Kidney capillary endothelial cell (primary cell): Measurements from ENCODE around the gene MTTP.

Source experiments
- DNase-seq: peaks from one replicate; pipeline ENCODE4 v3.0.0-alpha.2; 2018; ENCODE audit warnings: low spot score

MTTP gene

DNA sequence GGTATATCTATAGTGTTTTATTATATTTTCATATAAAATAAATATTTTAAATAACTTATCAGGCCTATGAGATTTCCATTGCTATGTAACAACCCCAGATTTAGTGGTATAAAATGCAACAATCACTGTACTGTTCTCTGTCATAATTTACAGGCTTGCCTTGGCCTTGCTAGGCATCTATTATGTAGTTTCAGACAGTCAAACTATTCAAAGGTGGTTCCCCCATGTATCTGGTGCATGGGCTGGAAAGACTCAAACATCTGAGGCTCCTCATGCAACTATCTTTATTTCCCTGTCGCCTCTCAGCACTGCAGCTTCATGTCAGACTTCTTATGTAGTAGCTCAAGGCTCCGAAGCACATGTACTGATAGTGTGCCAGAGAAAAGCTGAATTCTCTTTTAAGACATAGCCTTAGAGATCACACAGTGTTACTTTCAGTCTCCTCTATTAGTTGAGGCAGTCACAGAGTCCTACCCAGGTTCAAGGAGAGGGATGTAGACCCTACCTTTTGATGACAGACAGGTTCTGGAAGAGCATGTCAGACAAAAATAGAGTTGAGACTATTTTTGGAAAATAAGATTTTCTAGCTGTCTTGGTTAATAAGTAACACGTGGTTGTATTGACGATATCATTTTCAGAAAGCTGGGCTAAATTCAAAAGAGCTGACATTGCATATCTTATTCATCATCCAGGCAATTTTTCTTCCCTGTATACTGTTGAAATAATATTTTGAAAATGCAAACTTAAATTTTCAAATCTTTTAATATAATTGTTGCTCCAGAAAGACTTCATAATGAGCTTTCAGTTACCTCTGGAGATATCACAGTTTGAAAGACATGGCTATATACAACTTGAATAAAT lies 19.4 kb downstream of the MTTP start:
- DNase-seq, result no peak

DNA sequence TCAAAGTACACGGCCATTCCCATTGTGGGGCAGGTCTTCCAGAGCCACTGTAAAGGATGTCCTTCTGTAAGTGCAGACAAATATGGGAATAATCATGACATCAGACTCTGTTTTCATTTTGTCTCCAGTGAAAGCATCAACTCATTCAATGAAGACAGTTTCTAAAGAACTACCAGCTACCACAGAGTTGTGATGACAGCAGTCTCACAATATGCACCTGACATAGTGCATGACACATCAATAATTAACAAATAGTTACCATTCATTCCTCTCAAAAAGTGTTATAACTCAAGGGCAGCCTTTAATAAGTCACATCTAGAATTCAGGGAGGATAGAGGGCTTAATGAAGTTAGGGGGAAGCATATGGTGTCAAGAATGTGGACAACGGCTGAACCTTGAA lies 20.2 kb downstream of the MTTP start:
- no peak for DNase-seq

DNA sequence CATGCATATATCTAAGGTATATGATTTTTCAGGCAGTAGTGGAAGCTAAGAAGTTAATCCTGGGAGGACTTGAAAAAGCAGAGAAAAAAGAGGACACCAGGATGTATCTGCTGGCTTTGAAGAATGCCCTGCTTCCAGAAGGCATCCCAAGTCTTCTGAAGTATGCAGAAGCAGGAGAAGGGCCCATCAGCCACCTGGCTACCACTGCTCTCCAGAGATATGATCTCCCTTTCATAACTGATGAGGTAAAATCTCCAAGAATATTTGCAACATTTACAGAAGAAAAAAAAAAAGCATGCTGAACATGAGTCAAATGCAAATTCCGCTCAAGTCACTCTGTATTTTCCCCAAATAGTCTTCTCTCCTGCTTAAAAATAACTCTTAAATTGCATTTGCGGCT lies 32.1 kb downstream of the MTTP start:
- no peak for DNase-seq

DNA sequence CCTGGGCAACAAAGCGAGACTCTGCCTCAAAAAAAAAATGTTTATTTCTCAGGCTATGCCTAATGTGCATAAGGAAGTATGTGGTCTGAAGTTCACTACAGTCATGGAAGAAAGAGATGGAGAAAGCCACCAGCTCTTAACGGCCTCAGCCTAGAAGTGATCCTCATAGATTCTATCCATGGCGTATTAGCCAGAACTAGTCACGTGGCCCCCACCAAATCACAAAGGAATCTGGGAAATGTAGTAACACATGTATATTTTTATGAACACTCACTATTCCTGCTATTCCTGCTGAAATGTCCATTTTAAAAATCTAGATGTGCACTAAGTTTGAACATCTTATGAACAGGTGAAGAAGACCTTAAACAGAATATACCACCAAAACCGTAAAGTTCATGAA lies 33.8 kb downstream of the MTTP start:
- no peak for DNase-seq

DNA sequence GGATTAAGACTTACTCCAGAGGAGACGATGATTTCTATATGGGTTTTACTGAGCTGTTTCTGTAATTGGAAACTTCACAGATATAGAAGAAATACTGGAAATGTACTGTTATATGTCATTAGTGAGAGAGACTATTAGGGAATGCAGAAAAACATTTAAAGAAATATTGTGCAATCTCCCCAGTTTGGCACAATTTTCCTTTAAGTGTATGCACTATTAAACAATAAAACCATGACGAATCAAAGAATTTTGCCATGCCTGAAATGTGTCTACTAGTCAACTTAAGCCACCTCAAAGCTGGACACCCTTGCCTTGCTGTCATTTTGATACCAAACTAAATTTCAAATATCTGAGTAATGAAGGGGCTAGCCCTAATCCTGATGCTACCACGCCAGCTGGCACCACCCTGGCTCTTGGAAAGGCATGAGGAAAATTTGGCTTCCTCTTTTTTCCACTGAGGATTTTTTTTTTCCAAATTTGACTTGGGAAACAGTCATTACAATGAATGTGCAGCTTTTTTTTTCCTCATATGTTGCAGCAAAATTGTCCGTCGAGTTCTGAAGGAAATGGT lies 36.1 kb downstream of the MTTP start:
- no peak for DNase-seq

DNA sequence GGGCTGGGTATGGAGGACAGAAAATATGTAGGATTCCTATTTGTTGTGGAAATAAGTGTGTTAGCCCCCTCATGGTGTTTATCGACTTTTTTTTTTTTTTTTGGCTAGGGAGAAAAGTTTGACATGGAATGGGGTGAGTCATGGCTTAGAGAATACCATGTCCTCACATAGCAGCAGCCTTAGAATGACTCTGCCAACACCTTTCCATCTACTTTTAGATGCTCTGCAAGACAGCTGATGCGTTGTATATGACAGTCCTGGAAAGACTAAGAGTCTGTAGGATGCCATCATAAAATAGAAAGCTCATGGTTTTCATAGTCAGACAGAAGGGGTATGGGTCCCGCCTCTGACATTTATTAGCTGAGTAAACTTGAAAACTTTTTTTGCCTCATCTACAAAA lies 37.7 kb downstream of the MTTP start:
- no peak for DNase-seq

DNA sequence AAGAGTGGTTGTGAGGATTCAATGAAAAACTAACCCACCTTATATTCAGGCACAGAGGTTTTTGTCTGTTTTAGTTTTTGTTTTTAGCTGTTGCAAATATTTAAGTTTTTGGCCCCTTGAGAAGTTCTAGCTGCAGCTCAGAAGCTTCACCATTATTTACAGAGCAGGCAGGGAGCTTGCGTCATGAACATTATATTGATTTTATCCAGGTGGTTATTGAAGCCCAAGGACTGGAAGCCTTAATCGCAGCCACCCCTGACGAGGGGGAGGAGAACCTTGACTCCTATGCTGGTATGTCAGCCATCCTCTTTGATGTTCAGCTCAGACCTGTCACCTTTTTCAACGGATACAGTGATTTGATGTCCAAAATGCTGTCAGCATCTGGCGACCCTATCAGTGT lies 38.1 kb downstream of the MTTP start:
- no peak for DNase-seq

DNA sequence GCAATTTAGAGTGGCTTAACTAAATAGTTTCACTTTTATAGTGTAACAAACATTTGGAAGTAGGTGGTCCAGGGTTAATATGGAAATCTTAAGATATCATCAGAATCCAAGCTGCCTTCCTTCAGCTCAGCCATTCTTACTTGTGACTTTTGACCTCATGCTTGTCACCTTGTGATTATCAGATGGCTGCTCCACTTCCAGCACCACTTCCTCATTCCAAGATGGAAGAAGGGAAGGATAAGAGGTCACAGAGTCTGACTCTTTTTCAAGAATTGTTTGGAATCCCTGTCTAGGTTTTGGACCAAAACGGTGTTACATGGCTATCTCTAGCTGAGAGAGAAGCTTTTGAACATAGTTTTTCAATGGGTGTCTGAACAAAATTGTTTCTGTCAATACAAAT lies 39.9 kb downstream of the MTTP start:
- DNase-seq, result no peak

DNA sequence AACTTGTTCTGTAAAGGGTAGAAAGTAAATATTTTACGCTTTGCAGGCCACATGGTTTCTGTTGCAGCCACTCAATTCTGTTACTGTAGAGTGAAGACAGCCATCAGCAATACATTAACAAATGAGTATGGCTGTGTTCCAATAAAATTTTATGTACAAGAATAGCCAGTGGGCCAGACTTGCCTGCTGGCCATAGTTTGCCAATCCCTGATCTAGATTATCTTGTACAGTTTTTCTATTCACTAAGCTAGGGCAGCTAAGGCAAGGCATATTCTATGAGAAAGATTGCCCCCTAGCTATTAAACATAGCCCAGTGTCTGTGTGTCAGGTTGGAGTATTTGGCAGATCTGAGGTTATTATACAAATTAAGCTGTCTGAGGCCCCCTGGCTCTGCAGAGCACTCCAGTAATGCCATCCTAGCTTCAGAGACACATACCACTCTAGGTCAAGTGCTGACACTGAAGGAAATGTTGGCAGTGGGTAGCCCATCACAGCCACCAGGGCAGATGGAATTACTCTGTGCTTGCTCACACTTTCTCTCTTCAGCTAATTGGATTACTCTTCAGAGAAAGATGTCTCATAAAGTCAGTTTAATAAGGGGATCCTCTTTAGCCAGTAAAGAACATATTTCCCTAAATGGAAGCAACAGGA lies 40.7 kb downstream of the MTTP start:
- no peak for DNase-seq

DNA sequence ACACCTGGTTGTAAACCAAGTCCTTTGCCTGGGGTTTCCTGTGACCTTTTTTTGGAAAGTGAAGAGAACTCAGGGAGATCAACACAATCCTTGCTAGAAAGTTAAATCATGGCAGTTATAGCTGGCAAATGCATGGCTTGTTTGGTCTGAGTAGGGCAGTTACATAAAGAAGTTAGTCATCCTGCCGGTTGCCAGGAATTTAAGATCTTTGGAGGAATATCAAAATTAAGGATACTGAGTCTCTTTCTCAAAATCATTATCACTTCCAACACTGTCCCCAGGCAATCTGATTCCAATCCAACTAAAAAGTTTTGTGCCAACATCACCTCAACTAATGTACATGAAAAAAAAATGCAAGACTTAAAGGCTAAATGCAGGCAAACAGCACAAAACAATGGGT lies 42.8 kb downstream of the MTTP start:
- no peak for DNase-seq

DNA sequence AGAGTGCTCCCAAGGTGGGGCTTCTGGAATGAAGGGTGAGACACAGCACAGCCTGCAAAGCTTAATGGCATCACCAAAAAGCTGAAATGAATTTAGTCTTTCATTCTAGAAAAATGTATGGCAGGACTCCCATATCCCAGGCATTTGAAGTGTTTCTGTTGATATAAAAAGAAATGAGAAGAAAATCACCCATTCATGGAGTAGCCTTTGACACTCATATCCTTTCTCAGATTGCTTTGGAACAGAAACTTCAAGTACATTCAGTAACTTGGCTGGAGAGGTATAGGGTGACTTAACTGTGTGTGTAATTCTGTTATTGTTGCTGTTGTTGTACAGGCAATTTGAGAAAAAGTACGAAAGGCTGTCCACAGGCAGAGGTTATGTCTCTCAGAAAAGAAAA lies 47.7 kb downstream of the MTTP start:
- no peak for DNase-seq

DNA sequence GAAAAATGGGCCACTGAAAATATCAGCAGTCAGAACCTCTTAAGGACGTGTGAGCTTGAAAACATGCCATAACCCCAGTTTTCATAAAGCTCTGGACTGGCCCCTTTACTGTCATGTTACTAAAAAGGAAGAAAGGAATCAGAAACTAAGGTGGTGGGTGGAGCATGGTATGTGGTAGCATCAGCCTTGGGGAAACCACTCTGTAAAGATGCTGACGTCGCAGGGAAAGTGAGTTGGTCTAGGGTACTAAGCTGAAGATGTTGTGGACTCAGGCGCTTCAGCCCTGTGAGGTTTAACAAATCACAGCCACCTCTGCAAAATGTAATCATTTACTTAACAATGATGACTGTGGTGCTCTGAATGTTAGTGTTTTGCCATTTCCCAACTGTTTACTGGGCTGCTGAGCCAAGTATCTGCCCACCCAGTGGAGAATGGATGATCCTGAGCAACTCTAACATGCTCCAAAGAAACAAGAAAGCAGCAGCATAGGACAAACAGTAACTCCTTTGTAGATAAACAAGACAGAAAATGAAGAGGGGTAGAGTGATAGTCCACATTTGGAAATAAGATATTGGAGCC lies 49.6 kb downstream of the MTTP start:
- no peak for DNase-seq

DNA sequence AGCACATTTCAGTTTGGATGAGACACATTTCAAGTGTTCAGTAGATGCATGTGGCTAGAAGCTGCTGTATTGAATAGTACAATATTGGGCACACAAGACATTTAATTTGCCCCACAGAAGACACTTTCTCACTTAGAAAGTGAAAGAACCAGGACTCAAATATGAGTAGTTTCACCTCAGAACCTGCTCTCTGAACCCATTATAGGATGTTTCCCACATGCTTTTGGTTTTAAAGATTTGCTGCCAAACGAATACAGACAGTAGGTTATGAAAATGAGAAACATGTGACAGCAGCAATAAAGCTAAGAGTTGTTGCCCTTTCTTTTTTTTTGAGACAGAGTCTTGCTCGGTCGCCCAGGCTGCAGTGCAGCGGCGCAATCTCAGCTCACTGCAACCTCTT lies 50.7 kb downstream of the MTTP start:
- DNase-seq, result no peak

DNA sequence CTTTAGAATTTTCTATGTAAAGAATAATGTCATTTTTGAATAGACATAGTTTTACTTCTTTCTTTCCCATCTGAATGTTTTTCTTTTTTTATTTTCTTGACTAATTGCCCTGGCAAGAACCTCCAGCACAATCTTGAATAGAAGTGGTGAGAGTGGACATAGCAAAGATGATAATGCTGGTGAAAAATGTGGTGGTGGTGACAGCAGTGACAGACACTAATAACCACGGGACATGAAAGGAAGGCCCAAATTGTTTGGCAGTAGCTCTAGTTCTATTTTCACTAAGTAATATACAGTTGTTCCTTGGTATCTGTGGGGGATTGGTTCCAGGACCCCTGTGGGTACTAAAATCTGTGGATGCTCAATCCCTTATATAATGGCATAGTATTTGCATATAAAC lies 53.4 kb downstream of the MTTP start:
- DNase-seq, result no peak

DNA sequence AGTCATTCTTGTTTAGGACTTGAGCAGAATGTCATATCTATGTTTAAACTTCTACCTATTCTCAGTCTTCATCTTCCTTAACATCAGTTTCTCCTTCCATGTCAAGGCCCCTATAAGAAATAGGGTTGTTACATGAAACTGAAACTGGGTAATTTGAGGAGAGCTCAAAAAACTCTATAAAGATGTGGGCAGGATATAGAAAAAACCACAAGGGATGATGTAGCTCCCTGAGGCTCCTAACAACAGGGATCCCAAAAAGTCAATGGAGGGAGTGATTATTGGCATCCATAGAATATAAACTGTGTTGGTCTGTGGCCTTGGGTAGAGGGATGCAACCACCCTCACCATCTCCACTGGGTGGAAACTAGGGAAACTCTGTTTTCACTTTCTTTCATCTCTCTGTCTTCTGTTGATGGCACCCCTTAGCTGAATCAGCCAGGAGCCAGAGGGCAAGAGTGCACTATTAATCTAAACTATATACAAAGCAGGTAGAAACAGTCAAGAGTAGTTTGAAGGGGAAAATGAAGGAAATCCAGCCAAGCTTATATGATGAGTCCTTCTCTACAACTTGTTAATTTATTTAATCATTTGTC lies 55.4 kb downstream of the MTTP start:
- no peak for DNase-seq

DNA sequence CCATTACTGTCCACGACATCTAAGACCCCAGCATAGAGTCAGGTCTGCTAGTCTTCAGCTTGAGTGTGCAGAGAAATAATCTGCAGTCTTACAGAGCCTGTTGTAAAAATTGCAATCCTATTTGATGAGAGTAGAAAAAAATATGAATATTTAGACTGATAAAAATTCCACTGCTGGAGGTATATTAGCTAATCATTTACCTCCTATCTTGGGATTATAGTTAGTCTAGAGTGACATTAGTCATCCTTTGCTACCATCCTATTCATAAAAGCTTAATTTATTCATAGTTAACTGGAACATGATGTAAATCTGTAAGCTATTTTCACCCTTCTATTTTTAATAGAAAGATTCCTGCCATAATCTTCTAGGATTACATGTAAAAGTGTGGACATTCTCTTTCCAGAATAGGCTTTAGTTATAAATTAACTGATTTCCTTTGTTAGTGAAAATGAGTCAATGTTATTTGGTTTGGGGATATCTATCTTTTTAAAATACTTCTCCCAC lies 56.3 kb downstream of the MTTP start:
- no peak for DNase-seq

DNA sequence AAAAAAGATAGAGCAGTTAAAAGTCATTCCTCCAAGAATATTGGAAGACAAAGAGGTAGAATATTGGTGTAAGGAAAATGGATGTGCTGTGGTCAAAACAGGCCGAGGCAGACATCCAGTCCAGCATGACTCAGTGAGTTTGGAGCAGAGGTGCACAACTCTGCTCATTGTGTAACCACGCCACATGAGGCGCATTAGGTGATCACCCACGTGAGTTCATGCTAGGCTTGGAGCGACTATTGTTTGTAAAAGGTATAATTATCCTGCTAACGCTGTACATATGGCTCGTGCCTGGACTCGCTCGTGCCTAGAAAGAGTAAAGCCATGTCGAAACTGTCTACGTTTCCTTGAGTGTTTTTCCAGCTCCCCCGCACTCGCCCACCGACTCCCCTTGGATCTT lies 59.1 kb downstream of the MTTP start:
- no peak for DNase-seq

DNA sequence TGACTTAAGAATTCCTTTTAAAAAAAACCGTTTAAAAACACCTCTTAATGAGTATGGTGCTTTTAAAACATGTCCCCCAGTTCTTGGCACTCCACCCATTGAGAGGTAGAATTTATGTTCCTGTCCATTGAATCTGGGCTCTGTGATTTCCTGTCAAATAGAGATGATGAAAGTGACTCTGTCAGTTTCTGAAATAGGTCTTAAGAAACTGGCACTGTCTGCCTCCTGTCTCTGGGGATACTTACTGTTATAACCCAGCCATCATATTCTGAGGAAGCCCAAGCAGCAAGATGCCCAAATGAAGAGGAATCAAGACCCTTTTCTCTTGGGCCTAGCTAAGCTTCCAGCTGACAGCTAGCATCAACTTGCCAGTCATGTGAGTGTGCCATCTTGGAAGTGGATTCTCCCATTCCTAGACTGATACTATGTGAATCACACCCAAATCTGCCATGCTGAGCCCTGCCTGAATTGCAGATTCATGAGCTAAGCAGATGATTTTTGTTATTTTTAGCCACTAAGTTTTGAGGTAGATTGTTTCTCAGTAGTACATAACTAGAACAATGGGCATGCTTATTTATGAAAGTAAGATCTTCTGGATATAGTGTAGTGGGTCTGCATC lies 60.2 kb downstream of the MTTP start:
- no peak for DNase-seq

DNA sequence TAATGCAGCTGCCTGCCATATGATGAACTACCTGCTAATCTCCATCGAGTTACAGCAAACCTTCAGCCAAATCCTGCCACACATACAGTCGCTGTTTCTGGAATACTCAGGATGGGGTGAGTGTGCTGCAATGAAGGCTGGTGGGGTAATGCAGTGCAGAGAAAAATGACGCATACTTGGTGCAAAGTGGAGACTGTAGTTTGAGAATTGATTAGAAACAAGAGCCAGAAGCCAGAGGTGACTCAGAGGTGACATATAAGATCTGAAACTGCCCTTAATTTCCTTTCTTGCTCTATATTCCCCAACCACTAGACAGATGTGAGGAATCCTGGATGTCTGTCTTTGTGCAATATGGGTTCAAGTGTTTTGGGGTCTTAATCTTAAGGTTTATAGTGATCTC lies 61.0 kb downstream of the MTTP start:
- no peak for DNase-seq

DNA sequence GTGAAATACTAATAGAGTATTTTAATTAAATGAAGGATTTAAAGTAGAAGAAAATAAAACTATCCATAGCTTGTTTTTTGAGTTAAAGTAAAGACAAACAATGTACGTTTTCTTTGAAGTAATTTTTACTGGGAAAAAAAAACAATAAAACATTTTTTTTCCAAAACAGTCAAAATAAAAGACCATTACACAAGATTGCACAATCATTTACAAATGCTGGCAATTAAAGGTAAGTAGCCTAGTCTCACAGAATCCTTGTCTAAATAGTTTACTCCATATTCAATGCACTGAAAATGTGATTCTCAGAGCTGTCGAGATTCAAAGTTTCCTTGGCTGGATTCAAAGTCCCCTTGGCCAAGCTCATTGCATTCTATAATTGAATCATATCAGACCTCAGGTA lies 61.8 kb downstream of the MTTP start:
- DNase-seq, result no peak

DNA sequence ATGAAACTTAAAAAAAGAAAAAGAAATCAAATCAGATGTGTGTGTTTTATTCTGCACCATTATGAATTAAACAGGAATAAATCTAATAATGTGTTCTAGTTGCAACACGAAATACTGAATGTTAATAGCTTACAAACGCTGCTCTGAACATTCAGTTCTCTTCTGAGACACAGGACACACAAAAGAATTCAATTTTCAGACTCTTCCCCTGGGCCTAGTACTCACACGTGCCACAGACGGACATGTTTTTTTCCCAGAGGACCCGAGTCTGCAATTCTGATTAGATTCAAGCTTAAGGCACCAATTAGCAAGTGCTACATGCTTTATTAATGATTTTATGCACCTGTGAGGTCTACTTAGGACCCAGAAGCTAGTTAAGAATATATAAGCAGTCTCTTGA lies 62.5 kb downstream of the MTTP start:
- no peak for DNase-seq

DNA sequence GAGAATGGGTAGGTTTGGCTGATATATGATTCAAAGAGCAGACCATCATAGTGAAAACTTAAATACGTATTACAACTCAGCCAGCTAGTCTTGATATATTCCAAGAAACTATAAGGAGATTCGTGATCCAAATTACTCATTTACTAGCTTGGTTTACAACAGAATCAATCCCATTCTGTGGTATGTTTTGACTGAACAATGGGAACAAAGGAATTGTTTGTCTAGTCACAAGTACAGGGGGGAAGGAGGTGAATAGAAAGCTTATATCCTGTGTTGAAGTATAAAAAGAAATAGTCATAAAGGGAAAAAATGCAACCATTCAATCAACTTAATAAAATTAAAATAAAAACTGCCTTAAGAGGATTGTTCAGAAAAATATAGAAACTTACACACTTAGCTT lies 66.1 kb downstream of the MTTP start:
- peak; percentile 26 for DNase-seq
